NCI-H146 treated with DMSO at 0.1 percent for 48 hours (cell line): ENCODE data around the gene GALNT18.

ENCODE experiments used
- DNase-seq: peaks from one replicate; lab custom pipeline; 2025; ENCODE audit not compliant: unreplicated experiment; lab: John Stamatoyannopoulos, UW

The GALNT18 gene

GRCh38 chr11:11568651-11569229 lies 53.1 kb downstream of the GALNT18 start:
- DNase-seq: no peak

- no peak for DNase-seq
Measured at GRCh38 chr11:11567936-11568650, 53.7 kb downstream of the GALNT18 start.

- no peak for DNase-seq
Measured at GRCh38 chr11:11565636-11566035, 56.2 kb downstream of the GALNT18 start.

GRCh38 chr11:11563200-11563975 lies 58.4 kb downstream of the GALNT18 start:
- DNase-seq: no peak

- DNase-seq: no peak
Measured at GRCh38 chr11:11561991-11562390, 59.8 kb downstream of the GALNT18 start.

- DNase-seq: no peak
Measured at GRCh38 chr11:11558826-11559225, 63.0 kb downstream of the GALNT18 start.

GRCh38 chr11:11558396-11558795 lies 63.4 kb downstream of the GALNT18 start:
- DNase-seq: no peak

GRCh38 chr11:11555208-11555607 lies 66.6 kb downstream of the GALNT18 start:
- no peak for DNase-seq

- DNase-seq: no peak
Measured at GRCh38 chr11:11553573-11553972, 68.2 kb downstream of the GALNT18 start.

- DNase-seq: no peak
Measured at GRCh38 chr11:11552529-11553087, 69.2 kb downstream of the GALNT18 start.

GRCh38 chr11:11550534-11550933 lies 71.3 kb downstream of the GALNT18 start:
- no peak for DNase-seq

GRCh38 chr11:11545285-11546275 lies 76.2 kb downstream of the GALNT18 start:
- no peak for DNase-seq

- DNase-seq: no peak
Measured at GRCh38 chr11:11543656-11544055, 78.1 kb downstream of the GALNT18 start.

GRCh38 chr11:11540157-11540556 lies 81.6 kb downstream of the GALNT18 start:
- no peak for DNase-seq

- DNase-seq: no peak
Measured at GRCh38 chr11:11538277-11538960, 83.4 kb downstream of the GALNT18 start.

GRCh38 chr11:11537871-11538270 lies 83.9 kb downstream of the GALNT18 start:
- no peak for DNase-seq

GRCh38 chr11:11537372-11537771 lies 84.4 kb downstream of the GALNT18 start:
- DNase-seq: no peak

- no peak for DNase-seq
Measured at GRCh38 chr11:11536650-11537049, 85.2 kb downstream of the GALNT18 start.

- peak; percentile 32 for DNase-seq
Measured at GRCh38 chr11:11535611-11536010, 86.2 kb downstream of the GALNT18 start.

GRCh38 chr11:11534981-11535380 lies 86.8 kb downstream of the GALNT18 start:
- no peak for DNase-seq
